ENCODE results near the gene ANO2. TPM values are rescaled to one million over a fixed set of nuclear protein-coding genes. Genes with fewer than 3 reads are reported as not detected.

ANO2 gene
- total and polyA plus RNA-seq, 2 experiments from 2014 or later: 2.3 to 4.6 TPM

- ATAC-seq: no peak
- Histone ChIP-seq H3K4me1 (ENCODE audit: insufficient read depth) (no peaks in the 10 kb centered on the region), H3K27ac (ENCODE audit: low read depth) (no peak overlapping the region), H3K79me2 (replicated peaks; ENCODE audit: insufficient read depth) (no peaks in the 10 kb centered on the region), H3K27me3 (ENCODE audit: insufficient read depth) (no peaks in the 10 kb centered on the region), H2AFZ (no peak overlapping the region), H4K20me1 (replicated peaks; ENCODE audit: insufficient read depth) (no peaks in the 10 kb centered on the region), H3K9me2 (ENCODE audit: insufficient read depth) (no peaks in the 10 kb centered on the region), H3K36me3 (ENCODE audit: insufficient read depth) (no peaks in the 10 kb centered on the region), H3K4me3 (no peak overlapping the region), H3F3A (replicated peaks; ENCODE audit: low read depth) (no peaks in the 10 kb centered on the region), H3K4me2 (no peak overlapping the region)
- Mint-ChIP-seq H3K27me3 (ENCODE audit: insufficient read depth, low read depth, poor library complexity) (no peaks in the 10 kb centered on the region), H3K36me3 (ENCODE audit: low read depth) (no peaks in the 10 kb centered on the region), H3K4me3 (no peak overlapping the region), H3K9me3 (no peaks in the 10 kb centered on the region), H3K4me1 (peaks cover 5% of the 10 kb centered on the region; the same call in 2 of the 3 replicates), H3K27ac (no peak overlapping the region)
- no peak for TF ChIP-seq EZH2phosphoT487 (IDR thresholded peaks at IDR 0.05; ENCODE audit: unreplicated experiment)
- TF ChIP-seq STAT1 (IDR thresholded peaks at IDR 0.05; ENCODE audit: unreplicated experiment): no peak
- TF ChIP-seq JUNB (IDR thresholded peaks at IDR 0.05; ENCODE audit: unreplicated experiment): no peak
- TF ChIP-seq NANOG (IDR thresholded peaks at IDR 0.05; ENCODE audit: borderline replicate concordance): no peak
- no peak for TF ChIP-seq ZNF331 (CRISPR knock-in tag; IDR thresholded peaks at IDR 0.05; ENCODE audit: low read depth)
- no peak for TF ChIP-seq ETS1 (IDR thresholded peaks at IDR 0.05)
- no peak for TF ChIP-seq POLR2AphosphoS5 (IDR thresholded peaks at IDR 0.05; ENCODE audit: low read depth)
- TF ChIP-seq CTCF (conservative IDR thresholded peaks at IDR 0.05; ENCODE audit: low read depth in 2 of 2): no peak
- TF ChIP-seq CREB1 (CRISPR knock-in tag; IDR thresholded peaks at IDR 0.05; ENCODE audit: low read depth): no peak
- no peak for TF ChIP-seq ZNF462 (CRISPR knock-in tag; IDR thresholded peaks at IDR 0.05)
- TF ChIP-seq ZNF114 (CRISPR knock-in tag; IDR thresholded peaks at IDR 0.05): no peak
- TF ChIP-seq EZH2 (IDR thresholded peaks at IDR 0.05; ENCODE audit: low read depth, unreplicated experiment): no peak
- no peak for TF ChIP-seq REST (IDR thresholded peaks at IDR 0.05; ENCODE audit: unreplicated experiment)
- DNase-seq (ENCODE audit: low spot score): no peak
Observed at GRCh38 chr12:5982106-5982505, 37.0 kb upstream of the ANO2 start.

Data from GM23338 (cell line).